ENCODE data around the gene SSBP1.
A peak's percentile ranks its signal among the peaks of the same experiment; 100 is the strongest.
"Not testable (repeated sequence)": the region's sequence is repeated elsewhere in the genome, so short reads cannot be mapped to it uniquely, and the experiment has no call there.

SSBP1 gene

DNA sequence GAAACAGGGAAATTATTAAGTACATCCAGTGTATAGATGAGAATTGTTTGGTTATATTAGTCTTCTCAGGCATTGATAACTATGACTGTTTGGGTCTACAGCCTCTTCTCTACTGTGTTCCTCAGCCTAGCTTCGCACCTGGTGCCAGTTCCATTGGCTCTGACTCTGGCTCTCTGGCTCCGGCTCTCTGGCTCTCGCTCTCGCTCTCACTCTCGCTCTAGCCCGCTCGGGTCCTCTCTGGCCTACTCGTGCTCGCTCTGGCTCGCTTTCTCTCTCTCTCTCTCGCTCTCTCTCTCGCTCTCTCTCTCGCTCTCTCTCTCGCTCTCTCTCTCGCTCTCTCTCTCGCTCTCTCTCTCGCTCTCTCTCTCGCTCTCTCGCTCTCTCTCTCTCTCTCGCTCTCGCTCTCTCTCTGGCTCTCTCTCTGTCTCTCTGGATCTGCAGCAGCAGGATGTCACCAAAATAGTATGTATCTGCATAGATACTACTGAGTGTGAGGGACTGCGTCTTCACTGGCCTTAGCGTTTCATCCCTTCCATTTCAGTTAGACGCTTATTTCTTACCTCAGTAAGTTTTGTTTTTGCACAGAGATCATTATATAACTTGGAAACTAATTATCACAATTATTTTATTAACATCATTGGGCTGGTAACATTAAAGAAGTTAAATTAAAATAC is 6.5 kb upstream of the SSBP1 start:
- H3K4me3 ChIP-seq (ENCODE audit: low read length in 2 of 2), result no peak overlapping the region
- H3K27ac ChIP-seq (ENCODE audit: low read length), result no peak overlapping the region
- no peaks in the 10 kb centered on the region for H3K27me3 ChIP-seq (ENCODE audit: control insufficient read depth in 1 of 2, insufficient read depth in 2 of 2, low read length in 2 of 2)
- H3K9ac ChIP-seq (ENCODE audit: low read length in 2 of 2), result no peak overlapping the region
- no peaks in the 10 kb centered on the region for H3K4me1 ChIP-seq (ENCODE audit: control insufficient read depth, insufficient read depth, low read length)
- H3K36me3 ChIP-seq (ENCODE audit: control insufficient read depth in 2 of 2, insufficient read depth in 2 of 2, low read length in 2 of 2), result no peaks in the 10 kb centered on the region
- no peaks in the 10 kb centered on the region for H3K9me3 ChIP-seq (ENCODE audit: control insufficient read depth in 2 of 2, low read length in 2 of 2)

DNA sequence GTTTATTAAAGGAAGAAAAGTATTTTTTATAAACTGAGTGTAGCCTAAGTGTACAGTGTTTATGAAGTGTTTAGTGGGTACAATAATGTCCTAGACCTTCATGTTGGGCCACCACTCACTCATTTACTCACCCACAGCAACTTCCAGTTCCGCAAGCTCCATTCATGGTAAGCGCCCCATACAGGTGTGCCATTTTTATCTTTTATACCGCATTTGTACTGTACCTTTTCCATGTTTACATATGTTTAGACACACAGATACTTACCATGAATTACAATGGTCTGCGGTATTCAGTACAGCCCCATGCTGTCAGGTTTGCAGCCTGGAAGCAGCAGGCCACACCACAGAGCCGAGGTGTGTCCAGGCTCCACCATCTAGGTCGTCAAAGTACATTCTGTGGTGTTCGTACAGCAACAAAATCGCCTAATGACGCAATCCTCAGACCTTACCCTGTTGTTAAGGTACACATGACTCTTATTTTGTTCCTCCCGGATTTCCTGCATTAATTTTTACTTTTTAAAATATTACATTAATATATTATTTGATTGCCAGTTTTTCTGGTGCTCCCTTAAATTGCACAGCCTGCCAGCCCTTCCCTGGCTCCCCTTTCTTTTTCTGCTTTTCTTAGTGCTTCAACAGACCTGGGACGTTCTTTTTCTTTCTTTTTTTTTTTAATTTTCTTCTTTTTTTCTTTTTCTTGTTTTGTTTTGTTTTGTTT is 881 bp upstream of the SSBP1 start:
- peaks cover 16% of the 10 kb centered on the region for H3K4me1 ChIP-seq (ENCODE audit: control insufficient read depth, insufficient read depth, low read length)
- peak overlapping the region; percentile 56 for H3K27ac ChIP-seq (ENCODE audit: low read length)
- no peaks in the 10 kb centered on the region for H3K9me3 ChIP-seq (ENCODE audit: control insufficient read depth in 2 of 2, low read length in 2 of 2)
- H3K9ac ChIP-seq (ENCODE audit: low read length in 2 of 2), result peak overlapping the region; percentile 91 to 93
- H3K4me3 ChIP-seq (ENCODE audit: low read length in 2 of 2), result peak overlapping the region; percentile 100
- peaks cover 6 to 15% of the 10 kb centered on the region in 2 donors for H3K36me3 ChIP-seq (ENCODE audit: control insufficient read depth in 2 of 2, insufficient read depth in 2 of 2, low read length in 2 of 2)
- no peaks in the 10 kb centered on the region for H3K27me3 ChIP-seq (ENCODE audit: control insufficient read depth in 1 of 2, insufficient read depth in 2 of 2, low read length in 2 of 2)

DNA sequence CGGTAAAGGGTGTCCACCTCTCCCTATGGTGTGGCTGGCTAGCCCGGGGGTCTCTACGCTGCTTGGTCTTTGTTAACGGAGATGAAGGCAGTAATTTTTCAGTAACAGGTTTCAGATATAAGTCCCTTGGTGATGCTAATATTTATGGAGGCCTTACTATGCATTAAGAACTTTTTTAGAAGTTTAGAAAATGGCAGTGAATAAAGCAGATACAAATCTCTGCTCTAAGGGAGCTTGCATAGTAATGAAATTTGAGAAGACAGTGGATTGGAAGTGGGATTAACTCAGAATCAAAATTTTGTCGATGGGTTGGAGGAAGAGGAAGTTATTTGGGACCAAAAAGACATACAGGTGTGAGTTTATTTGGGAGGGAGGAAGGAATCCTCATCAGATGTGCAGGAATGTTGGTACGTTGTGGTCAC is 445 bp downstream of the SSBP1 start:
- Histone ChIP-seq H3K27me3 (ENCODE audit: control insufficient read depth in 1 of 2, insufficient read depth in 2 of 2, low read length in 2 of 2) (no peaks in the 10 kb centered on the region), H3K4me3 (ENCODE audit: low read length in 2 of 2) (peak overlapping the region; percentile 100), H3K9ac (ENCODE audit: low read length in 2 of 2) (peak overlapping the region; percentile 91 to 93), H3K27ac (ENCODE audit: low read length) (peak overlapping the region; percentile 78), H3K36me3 (ENCODE audit: control insufficient read depth in 2 of 2, insufficient read depth in 2 of 2, low read length in 2 of 2) (peaks cover 18 to 23% of the 10 kb centered on the region in 2 donors), H3K9me3 (ENCODE audit: control insufficient read depth in 2 of 2, low read length in 2 of 2) (no peaks in the 10 kb centered on the region), H3K4me1 (ENCODE audit: control insufficient read depth, insufficient read depth, low read length) (peaks cover 16% of the 10 kb centered on the region)

DNA sequence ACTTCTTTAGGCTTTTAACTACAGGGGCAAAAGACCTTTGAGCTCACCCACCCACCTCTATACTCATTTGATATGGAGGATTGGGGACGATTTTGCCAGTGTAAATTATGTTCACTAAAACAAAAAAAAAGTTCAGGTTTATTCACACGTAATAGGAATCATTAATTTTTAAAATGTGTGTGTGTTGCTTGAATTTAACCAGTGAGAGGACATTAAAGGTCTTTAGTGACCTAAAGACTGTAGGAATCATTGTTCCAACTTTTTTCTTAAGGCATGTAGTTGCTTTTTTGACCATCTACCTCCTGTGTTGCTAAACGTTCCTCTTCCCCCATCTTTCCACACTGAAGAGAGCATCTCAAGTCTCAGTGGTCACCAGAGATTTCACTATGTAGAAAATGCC is 1.1 kb downstream of the SSBP1 start:
- H3K9ac ChIP-seq (ENCODE audit: low read length in 2 of 2), result no peak overlapping the region
- no peaks in the 10 kb centered on the region for H3K9me3 ChIP-seq (ENCODE audit: control insufficient read depth in 2 of 2, low read length in 2 of 2)
- H3K4me1 ChIP-seq (ENCODE audit: control insufficient read depth, insufficient read depth, low read length), result peaks cover 16% of the 10 kb centered on the region
- peak overlapping the region in 1 of 2 donors; percentile 100 for H3K4me3 ChIP-seq (ENCODE audit: low read length in 2 of 2)
- no peak overlapping the region for H3K27ac ChIP-seq (ENCODE audit: low read length)
- no peaks in the 10 kb centered on the region for H3K27me3 ChIP-seq (ENCODE audit: control insufficient read depth in 1 of 2, insufficient read depth in 2 of 2, low read length in 2 of 2)
- peaks cover 25 to 30% of the 10 kb centered on the region in 2 donors for H3K36me3 ChIP-seq (ENCODE audit: control insufficient read depth in 2 of 2, insufficient read depth in 2 of 2, low read length in 2 of 2)

DNA sequence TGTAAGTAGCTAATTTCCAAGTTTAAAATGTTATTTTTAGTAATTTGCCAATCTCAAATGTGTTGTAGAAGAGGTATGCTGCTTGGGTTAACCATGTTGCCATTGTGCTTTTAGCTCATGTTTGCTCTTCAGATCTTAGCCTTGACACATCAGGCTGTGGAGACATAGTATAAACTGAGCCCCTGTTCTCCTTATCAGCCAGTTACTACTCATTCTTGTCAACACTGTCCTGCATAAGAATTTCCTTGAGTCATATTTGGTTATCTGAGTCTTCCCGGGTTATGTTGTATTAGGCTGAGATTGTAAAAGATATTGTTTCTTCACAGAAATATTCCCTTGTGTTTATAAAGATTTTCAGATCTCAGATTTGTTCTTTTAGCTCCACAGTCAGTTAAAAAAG is 4.1 kb downstream of the SSBP1 start:
- Histone ChIP-seq H3K27ac (ENCODE audit: low read length) (no peak overlapping the region), H3K4me1 (ENCODE audit: control insufficient read depth, insufficient read depth, low read length) (peaks cover 13% of the 10 kb centered on the region), H3K9me3 (ENCODE audit: control insufficient read depth in 2 of 2, low read length in 2 of 2) (no peaks in the 10 kb centered on the region), H3K4me3 (ENCODE audit: low read length in 2 of 2) (no peak overlapping the region), H3K36me3 (ENCODE audit: control insufficient read depth in 2 of 2, insufficient read depth in 2 of 2, low read length in 2 of 2) (peaks cover 28 to 37% of the 10 kb centered on the region in 2 donors), H3K9ac (ENCODE audit: low read length in 2 of 2) (no peak overlapping the region), H3K27me3 (ENCODE audit: control insufficient read depth in 1 of 2, insufficient read depth in 2 of 2, low read length in 2 of 2) (no peaks in the 10 kb centered on the region)

DNA sequence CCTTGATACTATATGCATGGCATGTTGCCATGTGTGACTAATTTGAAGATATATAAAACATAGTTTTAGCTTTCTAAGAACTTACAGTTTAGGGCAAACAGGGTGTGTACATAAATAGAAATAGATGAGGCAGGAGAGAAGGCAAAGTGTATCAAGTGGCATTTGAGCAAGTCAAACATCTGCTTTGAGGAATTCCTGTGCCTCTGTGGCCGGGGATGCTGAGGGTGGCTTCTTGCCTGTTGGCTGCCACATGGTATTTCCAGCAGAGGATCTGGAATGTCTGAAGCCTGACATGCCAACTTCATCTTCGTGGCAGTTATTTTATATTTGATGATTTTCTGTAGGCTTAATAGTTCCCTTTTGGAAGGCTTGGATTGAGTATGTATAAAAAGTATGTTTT is 6.0 kb downstream of the SSBP1 start:
- H3K27ac ChIP-seq (ENCODE audit: low read length), result no peak overlapping the region
- peaks cover 5% of the 10 kb centered on the region for H3K4me1 ChIP-seq (ENCODE audit: control insufficient read depth, insufficient read depth, low read length)
- no peaks in the 10 kb centered on the region for H3K9me3 ChIP-seq (ENCODE audit: control insufficient read depth in 2 of 2, low read length in 2 of 2)
- H3K4me3 ChIP-seq (ENCODE audit: low read length in 2 of 2), result no peak overlapping the region
- H3K36me3 ChIP-seq (ENCODE audit: control insufficient read depth in 2 of 2, insufficient read depth in 2 of 2, low read length in 2 of 2), result peaks cover 36 to 37% of the 10 kb centered on the region in 2 donors
- no peak overlapping the region for H3K9ac ChIP-seq (ENCODE audit: low read length in 2 of 2)
- no peaks in the 10 kb centered on the region for H3K27me3 ChIP-seq (ENCODE audit: control insufficient read depth in 1 of 2, insufficient read depth in 2 of 2, low read length in 2 of 2)

DNA sequence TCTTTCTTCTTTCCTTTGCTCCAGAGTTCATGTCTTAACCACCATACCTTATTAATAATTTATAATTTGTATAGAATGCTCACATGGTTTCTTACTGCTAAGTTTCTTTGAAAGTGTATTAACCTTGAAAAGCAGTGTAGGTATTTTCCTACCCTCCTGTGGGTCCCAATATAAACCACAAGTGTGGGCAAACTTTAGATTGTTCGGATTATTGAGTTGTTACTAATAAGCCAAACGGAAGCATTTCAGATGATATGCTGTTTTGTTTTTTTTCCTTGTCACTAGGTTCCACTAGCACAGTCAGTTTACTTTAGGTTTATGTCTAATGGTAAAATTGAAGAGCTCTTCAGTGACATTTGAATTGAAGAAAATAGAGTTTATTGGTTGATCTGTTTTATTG is 10.2 kb downstream of the SSBP1 start:
- Histone ChIP-seq H3K9ac (ENCODE audit: low read length in 2 of 2) (no peak overlapping the region), H3K27ac (ENCODE audit: low read length) (no peak overlapping the region), H3K4me1 (ENCODE audit: control insufficient read depth, insufficient read depth, low read length) (no peaks in the 10 kb centered on the region), H3K27me3 (ENCODE audit: control insufficient read depth in 1 of 2, insufficient read depth in 2 of 2, low read length in 2 of 2) (no peaks in the 10 kb centered on the region), H3K9me3 (ENCODE audit: control insufficient read depth in 2 of 2, low read length in 2 of 2) (peaks cover 4 to 17% of the 10 kb centered on the region in 2 donors), H3K4me3 (ENCODE audit: low read length in 2 of 2) (no peak overlapping the region), H3K36me3 (ENCODE audit: control insufficient read depth in 2 of 2, insufficient read depth in 2 of 2, low read length in 2 of 2) (peaks cover 43 to 51% of the 10 kb centered on the region in 2 donors)

DNA sequence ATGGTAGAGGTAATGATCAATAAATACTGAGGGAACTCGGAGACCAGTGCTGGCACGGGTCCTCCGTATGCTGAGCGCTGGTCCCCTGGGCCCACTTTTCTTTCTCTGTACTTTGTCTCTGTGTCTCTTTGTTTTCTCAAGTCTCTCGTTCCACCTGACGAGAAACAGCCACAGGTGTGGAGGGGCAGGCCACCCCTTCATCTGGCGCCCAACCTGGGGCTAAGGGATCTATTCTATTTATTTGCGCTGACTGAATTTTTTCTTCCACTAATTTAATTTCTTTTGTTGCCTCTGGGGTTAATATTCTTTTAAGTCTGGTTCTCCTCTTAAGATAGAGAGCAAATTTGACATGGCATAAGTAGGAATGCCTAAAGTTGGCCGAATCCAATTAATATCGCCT is 13.7 kb downstream of the SSBP1 start:
- H3K9ac ChIP-seq (ENCODE audit: low read length in 2 of 2); H3K4me1 ChIP-seq (ENCODE audit: control insufficient read depth, insufficient read depth, low read length); H3K27ac ChIP-seq (ENCODE audit: low read length); H3K4me3 ChIP-seq (ENCODE audit: low read length in 2 of 2); H3K27me3 ChIP-seq (ENCODE audit: control insufficient read depth in 1 of 2, insufficient read depth in 2 of 2, low read length in 2 of 2): not testable (repeated sequence)
- Histone ChIP-seq H3K36me3 (ENCODE audit: control insufficient read depth in 2 of 2, insufficient read depth in 2 of 2, low read length in 2 of 2) (peaks cover 31 to 40% of the 10 kb centered on the region in 2 donors), H3K9me3 (ENCODE audit: control insufficient read depth in 2 of 2, low read length in 2 of 2) (peaks cover 4 to 17% of the 10 kb centered on the region in 2 donors)

DNA sequence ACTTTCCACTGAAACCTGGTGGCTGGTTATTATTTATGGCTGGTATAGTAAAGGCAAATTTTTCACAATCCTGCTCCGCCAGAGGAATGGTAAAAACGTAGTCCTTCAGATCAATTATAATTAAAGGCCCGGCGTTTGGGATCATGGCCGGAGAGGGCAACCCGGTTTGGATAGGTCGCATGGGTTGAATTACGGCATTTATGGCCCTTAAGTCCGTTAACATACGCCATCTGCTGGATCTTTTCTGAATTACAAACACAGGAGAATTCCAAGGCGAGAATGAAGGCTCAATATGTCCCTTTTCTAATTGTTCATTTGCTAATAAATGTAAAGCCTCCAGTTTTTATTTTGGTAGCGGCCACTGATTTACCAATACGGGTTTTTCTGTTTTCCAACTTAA is 14.5 kb downstream of the SSBP1 start:
- Histone ChIP-seq H3K9me3 (ENCODE audit: control insufficient read depth in 2 of 2, low read length in 2 of 2) (peaks cover 4 to 17% of the 10 kb centered on the region in 2 donors), H3K27ac (ENCODE audit: low read length) (no peak overlapping the region), H3K36me3 (ENCODE audit: control insufficient read depth in 2 of 2, insufficient read depth in 2 of 2, low read length in 2 of 2) (peaks cover 37 to 46% of the 10 kb centered on the region in 2 donors)

DNA sequence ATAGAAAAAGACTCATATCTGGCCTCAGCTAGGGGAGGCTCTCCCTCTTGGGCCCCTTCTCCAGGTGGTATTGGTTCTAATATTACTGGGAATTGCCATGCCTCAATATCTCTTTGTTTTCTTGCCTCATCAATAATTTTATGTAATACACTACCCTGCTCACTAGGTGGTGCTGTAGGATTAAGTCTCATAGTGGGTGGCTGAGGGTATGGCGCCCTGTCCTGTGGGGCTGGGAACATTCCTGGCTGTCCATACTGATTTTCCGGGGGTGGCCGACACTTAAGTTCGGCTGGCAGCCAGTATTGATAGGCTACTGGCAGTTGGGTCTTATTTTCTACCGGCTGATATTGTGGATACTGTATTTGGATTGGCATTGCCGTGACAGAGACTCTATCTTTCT is 16.8 kb downstream of the SSBP1 start:
- Histone ChIP-seq H3K27ac (ENCODE audit: low read length) (no peak overlapping the region), H3K4me1 (ENCODE audit: control insufficient read depth, insufficient read depth, low read length) (no peaks in the 10 kb centered on the region), H3K36me3 (ENCODE audit: control insufficient read depth in 2 of 2, insufficient read depth in 2 of 2, low read length in 2 of 2) (peaks cover 37 to 43% of the 10 kb centered on the region in 2 donors)

More for the DNA sequence above, 14.5 kb downstream of the SSBP1 start:
- H3K4me1 ChIP-seq (ENCODE audit: control insufficient read depth, insufficient read depth, low read length), result no peaks in the 10 kb centered on the region
- H3K9ac ChIP-seq (ENCODE audit: low read length in 2 of 2), result no peak overlapping the region
- H3K4me3 ChIP-seq (ENCODE audit: low read length in 2 of 2), result no peak overlapping the region
- H3K27me3 ChIP-seq (ENCODE audit: control insufficient read depth in 1 of 2, insufficient read depth in 2 of 2, low read length in 2 of 2), result no peaks in the 10 kb centered on the region

DNA sequence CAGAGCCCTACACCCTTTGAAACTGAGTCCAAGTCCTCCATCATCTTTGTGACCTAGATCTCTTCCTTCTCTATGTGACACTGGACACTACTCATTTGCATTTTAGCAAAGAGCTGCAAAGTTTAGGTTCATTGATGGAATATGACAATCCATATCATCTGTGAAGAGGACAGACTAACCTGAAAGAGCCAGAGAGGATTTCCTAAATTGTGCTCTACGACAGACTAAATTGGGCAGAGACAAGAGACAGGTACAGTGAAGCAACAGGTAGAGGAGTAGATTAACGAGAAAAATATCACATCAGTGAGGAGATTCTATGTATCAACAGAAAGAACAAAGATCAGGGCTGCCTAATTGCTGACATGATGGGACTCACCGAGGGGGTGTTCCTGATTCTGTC is 25.6 kb downstream of the SSBP1 start, which contains the start of gene TAS2R3:
TSS of gene TAS2R3 (plus strand) at position 301 of the 400 bp plus-strand sequence. CDS start at position 363, 62 bp downstream.
- Histone ChIP-seq H3K36me3 (ENCODE audit: control insufficient read depth in 2 of 2, insufficient read depth in 2 of 2, low read length in 2 of 2) (peaks cover 22 to 24% of the 10 kb centered on the region in 2 donors), H3K27ac (ENCODE audit: low read length) (no peak within 1 kb of the TSS), H3K9ac (ENCODE audit: low read length in 2 of 2) (no peak within 1 kb of the TSS), H3K27me3 (ENCODE audit: control insufficient read depth in 1 of 2, insufficient read depth in 2 of 2, low read length in 2 of 2) (no peaks in the 10 kb centered on the region), H3K4me3 (ENCODE audit: low read length in 2 of 2) (no peak within 1 kb of the TSS), H3K9me3 (ENCODE audit: control insufficient read depth in 2 of 2, low read length in 2 of 2) (no peaks in the 10 kb centered on the region), H3K4me1 (ENCODE audit: control insufficient read depth, insufficient read depth, low read length) (no peaks in the 10 kb centered on the region)

More for the DNA sequence above, 16.8 kb downstream of the SSBP1 start:
- Histone ChIP-seq H3K9me3 (ENCODE audit: control insufficient read depth in 2 of 2, low read length in 2 of 2) (peaks cover 4 to 17% of the 10 kb centered on the region in 2 donors), H3K4me3 (ENCODE audit: low read length in 2 of 2) (no peak overlapping the region), H3K27me3 (ENCODE audit: control insufficient read depth in 1 of 2, insufficient read depth in 2 of 2, low read length in 2 of 2) (no peaks in the 10 kb centered on the region), H3K9ac (ENCODE audit: low read length in 2 of 2) (no peak overlapping the region)

Data from stomach smooth muscle (tissue), 2 donors.